GM08714 (cell line): ENCODE results near the gene SLC39A8.

ENCODE experiments used
- H3K4me3 ChIP-seq: fragments of 200-500 bp; sonication (Bioruptor generic); 2 replicates; pipeline ENCODE4 v1.5.1; 2014; ENCODE audit warnings: mild to moderate bottlenecking, low read length, inconsistent platforms
- ZNF274 ChIP-seq: IDR thresholded peaks from 2 replicates; pipeline ENCODE4 v1.6.1; 2012; ENCODE audit warnings: mild to moderate bottlenecking, low read depth, low read length

The SLC39A8 gene

GRCh38 chr4:102322736-102323135 lies 22.5 kb downstream of the SLC39A8 start:
- H3K4me3 ChIP-seq = no peak overlapping the region

DNA sequence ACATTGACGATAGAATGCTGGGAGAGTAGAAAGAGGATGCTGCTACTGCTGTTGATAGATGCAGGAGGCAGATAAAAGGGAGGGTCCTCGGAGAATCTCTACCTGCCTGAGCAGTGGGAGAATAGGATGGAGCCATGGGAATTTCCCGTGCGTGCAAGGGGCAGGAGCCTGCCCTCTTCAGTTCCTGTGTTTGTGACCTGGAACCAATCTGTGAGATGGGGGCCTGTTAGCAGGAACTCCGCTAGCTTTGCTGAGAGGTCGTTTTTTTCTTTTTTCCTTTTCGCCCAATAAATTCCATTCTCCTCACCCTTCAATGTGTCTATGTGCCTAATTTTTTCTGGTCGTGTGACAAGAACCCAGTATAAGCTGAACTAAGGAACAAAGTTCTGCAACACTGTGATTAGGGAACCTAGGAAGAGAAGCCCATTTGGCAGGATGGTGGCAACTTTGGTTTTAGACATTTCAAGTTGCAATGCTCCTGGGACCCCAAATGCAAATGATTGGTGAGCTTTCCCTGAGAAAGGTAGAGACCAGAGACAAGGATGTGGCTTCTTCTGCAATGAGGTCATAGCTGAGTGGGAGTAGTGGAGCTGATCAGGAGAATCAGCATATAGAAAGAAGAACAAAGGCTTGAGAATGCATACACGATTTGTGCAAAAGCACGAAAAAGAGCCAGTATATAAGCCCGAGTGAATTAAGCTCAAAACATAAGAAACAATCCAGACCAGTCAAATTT lies 23.9 kb downstream of the SLC39A8 start:
- TF ChIP-seq ZNF274 = no peak
- no peak overlapping the region; the same call in 1 of the 2 replicates for H3K4me3 ChIP-seq

More at GRCh38 chr4:102322736-102323135, 22.5 kb downstream of the SLC39A8 start:
- no peak for TF ChIP-seq ZNF274

DNA sequence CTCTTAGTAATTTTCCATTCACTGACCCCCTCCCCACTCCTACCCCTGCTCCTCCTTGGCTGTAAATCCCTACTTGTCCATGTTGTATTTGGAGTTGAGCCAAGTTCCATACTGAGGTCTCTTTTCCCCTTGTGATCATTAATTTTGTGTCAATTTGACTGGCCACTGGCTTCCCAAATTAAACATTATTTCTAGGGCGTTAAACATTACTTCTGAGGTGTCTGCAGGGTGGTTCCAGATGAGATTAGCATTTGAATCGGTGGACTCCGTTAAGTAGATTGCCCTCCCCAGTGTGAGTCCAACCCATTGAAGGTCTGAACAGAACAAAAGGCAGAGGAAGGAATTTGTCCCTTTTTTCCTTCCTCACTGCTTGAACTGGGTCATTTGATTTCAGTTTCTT lies 25.7 kb downstream of the SLC39A8 start:
- no peak overlapping the region for H3K4me3 ChIP-seq
- TF ChIP-seq ZNF274 = no peak

DNA sequence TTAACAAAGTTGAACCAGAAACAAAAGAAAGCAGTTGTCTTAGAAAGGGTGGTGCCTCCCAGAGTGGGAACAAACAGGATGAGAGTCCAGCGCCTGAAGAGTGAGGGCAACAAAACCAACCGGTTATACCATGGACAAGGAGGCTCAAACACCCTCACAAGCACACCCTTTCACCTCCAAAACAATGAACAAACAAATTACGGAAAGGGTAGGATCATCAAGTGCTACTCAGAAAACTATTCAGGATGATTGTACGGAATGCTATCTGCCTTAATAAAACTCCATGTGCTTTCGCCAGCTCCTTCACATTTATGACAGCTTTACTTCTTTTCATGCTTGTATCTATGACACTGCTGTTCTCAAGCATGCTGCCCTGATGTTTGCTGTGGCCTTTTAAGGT lies 26.8 kb downstream of the SLC39A8 start:
- no peak for TF ChIP-seq ZNF274
- no peak overlapping the region for H3K4me3 ChIP-seq

DNA sequence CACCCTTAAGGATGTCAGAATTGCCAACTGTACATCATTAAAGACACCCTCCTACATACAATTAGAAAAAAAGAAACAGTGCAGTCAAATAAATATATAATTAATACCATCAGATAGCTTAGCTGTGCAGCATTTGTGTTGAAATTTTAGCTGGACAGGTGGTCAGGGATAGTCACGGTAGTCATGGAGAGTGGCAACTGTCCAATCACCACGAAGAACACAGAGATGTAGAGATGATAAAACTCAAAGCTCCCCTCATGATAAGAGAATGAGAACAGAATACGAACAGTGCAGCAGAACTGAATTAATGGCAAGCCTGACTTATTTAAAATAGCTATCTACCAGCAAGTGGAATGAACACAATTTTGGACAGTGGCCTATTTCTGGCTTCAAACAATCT lies 27.2 kb downstream of the SLC39A8 start:
- no peak overlapping the region for H3K4me3 ChIP-seq
- no peak for TF ChIP-seq ZNF274

DNA sequence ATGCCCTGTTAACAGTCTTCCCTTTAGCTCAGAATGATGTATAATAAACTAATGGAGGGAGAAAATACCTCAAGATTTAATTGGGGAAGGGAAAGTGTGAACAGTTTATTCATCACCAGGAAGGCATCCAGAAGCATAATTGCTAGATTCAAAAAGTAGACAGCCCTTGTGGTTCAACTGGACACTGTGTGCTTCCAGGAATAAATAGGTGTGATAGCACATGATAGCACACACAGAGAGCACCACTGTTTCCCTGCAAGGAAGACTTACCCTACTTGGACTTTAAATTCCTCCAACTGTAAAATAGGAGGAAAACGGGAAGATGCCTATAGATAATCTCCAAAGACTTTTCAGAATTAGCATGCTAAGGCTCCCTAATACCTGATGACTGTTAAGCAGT lies 27.8 kb downstream of the SLC39A8 start:
- TF ChIP-seq ZNF274 = no peak
- no peak overlapping the region for H3K4me3 ChIP-seq

GRCh38 chr4:102316585-102316984 lies 28.7 kb downstream of the SLC39A8 start:
- no peak for TF ChIP-seq ZNF274
- H3K4me3 ChIP-seq = no peak overlapping the region

GRCh38 chr4:102315532-102315931 lies 29.8 kb downstream of the SLC39A8 start:
- H3K4me3 ChIP-seq = no peak overlapping the region
- TF ChIP-seq ZNF274 = no peak

GRCh38 chr4:102312417-102312816 lies 32.9 kb downstream of the SLC39A8 start:
- no peak for TF ChIP-seq ZNF274
- no peak overlapping the region for H3K4me3 ChIP-seq

GRCh38 chr4:102311912-102312311 lies 33.4 kb downstream of the SLC39A8 start:
- no peak overlapping the region for H3K4me3 ChIP-seq
- TF ChIP-seq ZNF274 = no peak

DNA sequence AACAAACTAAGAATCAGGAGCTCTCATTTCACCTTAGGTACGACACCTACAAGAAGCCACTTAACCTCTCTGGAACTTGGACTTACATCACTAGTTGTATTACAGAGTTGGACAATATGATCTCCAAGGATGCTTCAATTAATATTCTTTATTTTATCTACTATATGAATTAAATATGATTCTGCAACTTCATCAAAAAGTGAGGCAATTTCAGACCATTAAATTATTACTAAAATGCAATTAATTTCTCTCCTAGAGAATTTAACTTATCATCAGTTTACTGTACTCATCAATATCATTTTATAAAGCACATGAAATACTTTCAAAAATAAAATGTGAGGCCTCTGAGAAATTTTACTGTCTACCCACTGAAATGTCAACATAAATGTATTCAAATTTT lies 33.9 kb downstream of the SLC39A8 start:
- no peak for TF ChIP-seq ZNF274

DNA sequence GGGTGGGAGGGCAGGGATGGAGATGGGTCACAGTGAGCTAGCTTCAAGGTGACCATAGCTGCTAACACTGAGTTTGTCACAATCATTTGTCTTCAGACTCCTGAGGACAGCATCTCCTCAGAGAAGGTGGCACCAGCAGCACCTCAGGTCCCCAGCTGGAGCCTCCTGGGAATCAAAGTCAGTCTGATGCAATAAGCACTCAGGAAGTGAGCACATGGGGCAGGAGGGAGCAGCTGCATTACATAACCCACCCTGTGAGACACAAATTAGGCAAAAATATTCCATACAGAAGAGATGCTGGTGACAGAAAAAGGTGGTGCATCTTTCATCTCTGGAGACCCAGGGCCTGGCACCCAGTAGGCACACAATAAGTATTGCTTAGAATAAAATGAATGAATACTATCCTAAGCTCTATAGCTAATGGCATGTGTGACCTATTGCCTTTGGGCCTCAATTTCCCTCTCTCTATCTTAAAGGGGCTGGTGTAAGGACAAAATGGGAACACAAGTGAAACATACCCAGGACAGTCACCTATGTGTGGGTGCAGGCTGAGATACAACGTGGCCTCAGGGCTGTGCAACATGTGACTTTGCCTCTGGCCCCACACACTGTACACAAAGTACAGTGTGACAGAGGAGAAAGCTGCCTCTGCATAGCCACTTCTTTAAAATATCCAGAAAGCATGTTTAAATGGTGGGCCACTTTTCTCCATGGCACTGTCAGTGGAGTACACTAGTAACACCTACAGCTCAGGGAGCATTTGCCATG lies 37.1 kb downstream of the SLC39A8 start:
- H3K4me3 ChIP-seq = no peak overlapping the region
- no peak for TF ChIP-seq ZNF274

More for the DNA sequence above, 33.9 kb downstream of the SLC39A8 start:
- H3K4me3 ChIP-seq = no peak overlapping the region

DNA sequence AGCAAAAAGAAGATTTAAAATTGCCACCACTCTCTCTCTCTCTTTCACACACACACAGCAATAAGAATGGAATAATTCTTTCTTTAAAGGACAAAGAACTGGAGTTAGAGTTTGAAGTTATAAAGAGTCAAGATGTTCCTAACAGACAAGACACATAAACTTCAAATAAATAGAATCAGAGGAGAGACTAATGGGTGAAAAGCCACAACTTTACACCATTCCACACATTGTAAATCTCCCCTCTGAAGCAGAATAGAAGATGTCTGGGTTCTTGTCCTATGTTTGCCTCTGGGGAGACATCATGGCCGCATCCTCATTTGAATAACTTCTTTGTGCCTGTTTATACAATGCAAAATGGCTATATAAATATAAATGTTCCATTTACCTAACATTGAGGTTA lies 39.6 kb downstream of the SLC39A8 start:
- H3K4me3 ChIP-seq = no peak overlapping the region
- no peak for TF ChIP-seq ZNF274

GRCh38 chr4:102302762-102303161 lies 42.5 kb downstream of the SLC39A8 start:
- H3K4me3 ChIP-seq = no peak overlapping the region
- no peak for TF ChIP-seq ZNF274

DNA sequence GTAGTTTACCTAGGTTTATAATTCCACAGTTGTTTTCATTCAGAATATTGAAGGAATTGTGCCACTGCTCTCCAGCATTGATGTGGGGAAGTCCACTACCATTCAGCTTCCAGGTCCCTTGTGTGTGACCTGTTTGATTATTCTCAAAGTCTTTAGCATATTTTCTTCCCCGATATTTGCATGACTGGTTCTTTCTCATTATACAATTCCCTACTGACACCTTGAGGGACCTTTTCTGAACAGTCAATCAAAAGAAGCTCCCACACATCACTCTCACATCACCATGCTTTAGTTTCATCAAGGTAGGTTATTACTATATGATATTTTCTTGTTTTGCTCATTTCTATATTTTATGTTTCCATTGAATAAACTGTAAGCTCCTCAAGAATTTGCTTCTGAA lies 44.1 kb downstream of the SLC39A8 start:
- no peak for TF ChIP-seq ZNF274
- no peak overlapping the region for H3K4me3 ChIP-seq
